ENCODE data around the gene CAMK2N2.

GRCh38 chr3:184299488-184300377, 38.4 kb upstream of the CAMK2N2 start:
- TF ChIP-seq TARDBP (IDR thresholded peaks at IDR 0.05) (no peak), FOXA1 (IDR thresholded peaks at IDR 0.05) (no peak), SUZ12 (IDR thresholded peaks at IDR 0.05) (no peak), LEF1 (IDR thresholded peaks at IDR 0.05; ENCODE audit: borderline replicate concordance) (no peak), NFRKB (IDR thresholded peaks at IDR 0.05) (no peak), ZNF384 (IDR thresholded peaks at IDR 0.05) (no peak), FOXM1 (IDR thresholded peaks at IDR 0.05; ENCODE audit: borderline replicate concordance) (no peak), ELF4 (IDR thresholded peaks at IDR 0.05) (no peak), SP1 (IDR thresholded peaks at IDR 0.05) (no peak), BHLHE40 (IDR thresholded peaks at IDR 0.05; ENCODE audit: borderline replicate concordance) (no peak), HDGF (IDR thresholded peaks at IDR 0.05; ENCODE audit: borderline replicate concordance) (no peak), CTBP1 (IDR thresholded peaks at IDR 0.05; ENCODE audit: borderline replicate concordance) (no peak)

Measured in HEK293T (cell line).